Neural progenitor cell (in vitro differentiated cells): ENCODE results near the gene RAB8B.

Experiments
- EZH2 ChIP-seq: fragments of 200-600 bp; sonication (generic); IDR thresholded peaks from 2 replicates; pipeline ENCODE4 v1.6.1; 2017; ENCODE audit warnings: antibody characterized with exemption, mild to moderate bottlenecking, moderate library complexity
- EZH2phosphoT487 ChIP-seq: fragments of 200-600 bp; sonication (generic); IDR thresholded peaks from 2 replicates; pipeline ENCODE4 v1.6.1; 2017; ENCODE audit warnings: antibody characterized with exemption
- TF ChIP-seq, protein P1 (sequence below): fragments of 200-600 bp; sonication (generic); IDR thresholded peaks from 2 replicates; pipeline ENCODE4 v1.5.1; 2017; ENCODE audit warnings: antibody characterized with exemption, mild to moderate bottlenecking

DNA sequence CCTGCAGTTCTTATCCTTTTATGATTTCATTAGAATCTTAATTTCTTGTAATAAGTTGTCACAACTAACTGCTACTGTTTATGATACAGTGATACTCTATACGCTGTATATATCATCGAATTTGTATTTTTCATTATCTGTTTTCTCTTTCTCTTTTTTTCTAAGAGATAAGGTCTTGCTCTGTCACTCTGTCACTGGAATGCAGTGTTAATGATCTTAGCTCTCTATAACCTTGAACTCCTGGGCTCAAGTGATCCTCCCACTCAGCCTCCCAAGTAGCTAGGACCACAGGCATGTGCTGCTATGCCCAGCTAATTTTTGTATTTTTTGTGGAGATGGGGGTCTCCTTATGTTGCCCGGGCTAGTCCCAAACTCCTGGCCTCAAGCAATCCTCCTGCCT lies 102.8 kb downstream of the RAB8B start:
- TF ChIP-seq, protein P1, sequence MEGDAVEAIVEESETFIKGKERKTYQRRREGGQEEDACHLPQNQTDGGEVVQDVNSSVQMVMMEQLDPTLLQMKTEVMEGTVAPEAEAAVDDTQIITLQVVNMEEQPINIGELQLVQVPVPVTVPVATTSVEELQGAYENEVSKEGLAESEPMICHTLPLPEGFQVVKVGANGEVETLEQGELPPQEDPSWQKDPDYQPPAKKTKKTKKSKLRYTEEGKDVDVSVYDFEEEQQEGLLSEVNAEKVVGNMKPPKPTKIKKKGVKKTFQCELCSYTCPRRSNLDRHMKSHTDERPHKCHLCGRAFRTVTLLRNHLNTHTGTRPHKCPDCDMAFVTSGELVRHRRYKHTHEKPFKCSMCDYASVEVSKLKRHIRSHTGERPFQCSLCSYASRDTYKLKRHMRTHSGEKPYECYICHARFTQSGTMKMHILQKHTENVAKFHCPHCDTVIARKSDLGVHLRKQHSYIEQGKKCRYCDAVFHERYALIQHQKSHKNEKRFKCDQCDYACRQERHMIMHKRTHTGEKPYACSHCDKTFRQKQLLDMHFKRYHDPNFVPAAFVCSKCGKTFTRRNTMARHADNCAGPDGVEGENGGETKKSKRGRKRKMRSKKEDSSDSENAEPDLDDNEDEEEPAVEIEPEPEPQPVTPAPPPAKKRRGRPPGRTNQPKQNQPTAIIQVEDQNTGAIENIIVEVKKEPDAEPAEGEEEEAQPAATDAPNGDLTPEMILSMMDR: no peak
- TF ChIP-seq EZH2 (no peak), EZH2phosphoT487 (no peak)
